CD14-positive monocyte (primary cell): ENCODE results near the gene METTL15. TPM values are rescaled to one million over a fixed set of nuclear protein-coding genes. Genes with fewer than 3 reads are reported as not detected.

Experiments
- DNase-seq, 3 donors: peaks; one replicate each; pipeline ENCODE4 v3.0.0-alpha.2; 2011 to 2022
- H2AFZ ChIP-seq: 2 replicates; pipeline ENCODE4 v1.6.0; 2012; ENCODE audit warnings: mild to moderate bottlenecking, low read depth, low read length, inconsistent platforms; ENCODE audit not compliant: insufficient read depth, poor library complexity, severe bottlenecking
- H3K27ac ChIP-seq, 2 donors: 1 replicate in 1 of 2; 2 replicates in 1 of 2; pipeline ENCODE4 v1.5.1; 2012 to 2013; ENCODE audit warnings: low read length in 2 of 2, control low read depth in 1 of 2, inconsistent platforms in 1 of 2, low read depth in 1 of 2, mild to moderate bottlenecking in 1 of 2
- H3K27me3 ChIP-seq, 2 donors: one replicate each; pipeline versions ENCODE4 v1.6.0 to v1.6.1; 2011 to 2013; ENCODE audit warnings: low read length in 2 of 2; ENCODE audit not compliant: control insufficient read depth in 2 of 2, insufficient read depth in 2 of 2
- H3K36me3 ChIP-seq, 2 donors: replicated peaks in 1 of 2; 1 replicate in 1 of 2; 2 replicates in 1 of 2; pipeline versions ENCODE4 v1.5.1 to v1.6.1; 2012 to 2013; ENCODE audit warnings: low read length in 2 of 2, control low read depth in 1 of 2, inconsistent platforms in 1 of 2, mild to moderate bottlenecking in 1 of 2; ENCODE audit not compliant: insufficient read depth in 2 of 2, control insufficient read depth in 1 of 2
- H3K4me1 ChIP-seq, 2 donors: 1 replicate in 1 of 2; 2 replicates in 1 of 2; pipeline versions ENCODE4 v1.5.1 to v1.6.1; 2012 to 2013; ENCODE audit warnings: low read length in 2 of 2, control low read depth in 1 of 2, inconsistent platforms in 1 of 2, mild to moderate bottlenecking in 1 of 2, moderate library complexity in 1 of 2; ENCODE audit not compliant: insufficient read depth in 2 of 2, control insufficient read depth in 1 of 2
- H3K4me2 ChIP-seq: replicated peaks from 2 replicates; pipeline ENCODE3; 2012; ENCODE audit warnings: low read length, moderate library complexity, mild to moderate bottlenecking; ENCODE audit not compliant: poor library complexity, severe bottlenecking; ENCODE audit errors: extremely low read depth
- H3K4me3 ChIP-seq, 3 experiments: fragments of 200-600 bp in 1 of 3; sonication (generic) in 1 of 3; replicated peaks in 1 of 3; 1 replicate in 2 of 3; 2 replicates in 1 of 3; pipeline ENCODE4 v1.5.1; 2011 to 2013; ENCODE audit warnings: low read length in 3 of 3, mild to moderate bottlenecking in 3 of 3, control low read depth in 2 of 3, low read depth in 2 of 3, inconsistent platforms in 1 of 3, moderate library complexity in 1 of 3
- H3K79me2 ChIP-seq: 2 replicates; pipeline ENCODE4 v1.6.0; 2012; ENCODE audit warnings: mild to moderate bottlenecking, control low read depth, inconsistent platforms, low read length, moderate library complexity; ENCODE audit not compliant: insufficient read depth
- H3K9ac ChIP-seq: 2 replicates; pipeline ENCODE4 v1.6.0; 2017; ENCODE audit warnings: low read length, mild to moderate bottlenecking; ENCODE audit not compliant: insufficient read depth, poor library complexity, severe bottlenecking
- H3K9me3 ChIP-seq, 2 donors: replicated peaks in 1 of 2; 1 replicate in 1 of 2; 2 replicates in 1 of 2; pipeline versions ENCODE4 v1.5.1 to v1.6.1; 2012 to 2013; ENCODE audit warnings: low read length in 2 of 2, control low read depth in 1 of 2; ENCODE audit not compliant: control insufficient read depth in 1 of 2, insufficient read depth in 1 of 2
- H4K20me1 ChIP-seq: 2 replicates; pipeline ENCODE4 v1.6.0; 2012; ENCODE audit warnings: mild to moderate bottlenecking, low read length, control low read depth, moderate library complexity; ENCODE audit not compliant: insufficient read depth
- H3K27ac Mint-ChIP-seq, 7 donors: one replicate each; pipeline ENCODE4 v1.8.0; 2020; ENCODE audit warnings: mild to moderate bottlenecking in 7 of 7, mixed read lengths in 7 of 7, moderate library complexity in 6 of 7, inconsistent platforms in 2 of 7
- H3K27me3 Mint-ChIP-seq, 3 donors: one replicate each; pipeline ENCODE4 v1.8.0; 2021 to 2022; ENCODE audit warnings: low read depth in 3 of 3, mild to moderate bottlenecking in 3 of 3, mixed read lengths in 3 of 3, moderate library complexity in 3 of 3, inconsistent platforms in 1 of 3
- H3K36me3 Mint-ChIP-seq, 2 donors: one replicate each; pipeline ENCODE4 v1.8.0; 2020; ENCODE audit warnings: mixed read lengths in 2 of 2, inconsistent platforms in 1 of 2, mild to moderate bottlenecking in 1 of 2
- H3K4me1 Mint-ChIP-seq: one replicate; pipeline ENCODE4 v1.8.0; 2020; ENCODE audit warnings: mild to moderate bottlenecking, mixed read lengths
- H3K4me3 Mint-ChIP-seq, 2 donors: one replicate each; pipeline ENCODE4 v1.8.0; 2020; ENCODE audit warnings: mild to moderate bottlenecking in 2 of 2, mixed read lengths in 2 of 2, moderate library complexity in 1 of 2
- H3K9me3 Mint-ChIP-seq, 7 donors: one replicate each; pipeline ENCODE4 v1.8.0; 2020 to 2022; ENCODE audit warnings: mixed read lengths in 7 of 7, mild to moderate bottlenecking in 6 of 7, moderate library complexity in 6 of 7, inconsistent platforms in 2 of 7
- CTCF ChIP-seq: fragments of 200-600 bp; IDR thresholded peaks from one replicate; pipeline ENCODE4 v1.8.0; 2022; ENCODE audit warnings: antibody characterized with exemption, mild to moderate bottlenecking
- WGBS: methylation state at CpG from one replicate; pipeline ENCODE4 v1.1.5; 2013; ENCODE audit warnings: missing lambda C conversion rate; ENCODE audit not compliant: insufficient coverage; 5-methylcytosine and 5-hydroxymethylcytosine counted together
- intact Hi-C, 2 donors: fragments of 100-400 bp; cut with micrococcal nuclease; formaldehyde crosslinking; loops; one replicate each; pipeline versions ENCODE4 v1.15.0 to v1.15.1; 2023
- polyA plus RNA-seq, 3 donors: library from polyadenylated mRNA; depleted of rRNA in 1 of 3; unstranded in 2 of 3; stranded (reverse) in 1 of 3; fragments of 300-500 nt in 2 of 3; fragments of >200 nt in 1 of 3; fragmentation: Illumina TruSeq in 2 of 3; gene quantifications; 1 replicate in 2 of 3; 2 replicates in 1 of 3; pipeline ENCODE4 v1.2.3, GENCODE V29; 2012 to 2021

The METTL15 gene
- polyA plus RNA-seq, 3 donors: 2.3 to 2.9 (median 2.6) TPM

DNA sequence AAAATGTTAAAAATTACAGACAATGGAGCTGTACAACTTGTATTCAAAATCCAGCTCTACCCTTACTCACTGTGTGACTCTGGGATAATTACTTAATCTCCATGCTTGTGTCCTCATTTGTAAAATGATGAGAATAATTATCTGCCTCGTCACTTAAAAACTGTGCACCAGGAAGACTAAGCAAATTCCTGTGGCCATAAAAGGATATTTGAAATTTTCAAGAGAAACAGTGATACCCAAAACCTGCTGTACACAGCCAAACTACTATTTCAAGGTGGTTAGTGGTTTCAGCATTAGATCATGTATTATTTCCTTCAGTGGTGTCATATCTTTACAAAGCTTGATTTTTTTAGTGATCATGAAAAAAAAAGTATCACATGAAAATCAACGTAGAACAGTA, 136.9 kb downstream of the METTL15 start:
- no peak overlapping the region for H3K9ac ChIP-seq
- no peak for DNase-seq
- no peak overlapping the region for H3K4me2 ChIP-seq
- no peak overlapping the region for H3K27ac ChIP-seq
- H3K36me3 ChIP-seq: no peaks in the 10 kb centered on the region
- H2AFZ ChIP-seq: no peak overlapping the region
- TF ChIP-seq CTCF: no peak
- Mint-ChIP-seq H3K4me3 (no peak overlapping the region), H3K36me3 (peaks cover 0 to 3% of the 10 kb centered on the region in 2 donors), H3K27me3 (peaks cover 0 to 1% (median 0%) of the 10 kb centered on the region in 3 donors), H3K4me1 (no peaks in the 10 kb centered on the region), H3K9me3 (peaks cover 0 to 7% (median 3%) of the 10 kb centered on the region in 7 donors), H3K27ac (no peak overlapping the region)
- WGBS: no CpG with 5 or more reads among the region's 2 CpGs
- no peaks in the 10 kb centered on the region for H3K79me2 ChIP-seq
- no peaks in the 10 kb centered on the region for H3K4me1 ChIP-seq
- H3K9me3 ChIP-seq: peaks cover 0 to 3% of the 10 kb centered on the region in 2 donors
- H4K20me1 ChIP-seq: no peaks in the 10 kb centered on the region
- H3K4me3 ChIP-seq: no peak overlapping the region
- H3K27me3 ChIP-seq: no peaks in the 10 kb centered on the region
- intact Hi-C loops: no loop called here

GRCh38 chr11:28250192-28250591, 142.0 kb downstream of the METTL15 start:
- no peak overlapping the region for H3K27ac ChIP-seq
- H3K36me3 Mint-ChIP-seq: peaks cover 3 to 6% of the 10 kb centered on the region in 2 donors
- H4K20me1 ChIP-seq: no peaks in the 10 kb centered on the region
- no peaks in the 10 kb centered on the region for H3K4me1 Mint-ChIP-seq
- H3K4me3 Mint-ChIP-seq: no peak overlapping the region
- H3K4me3 ChIP-seq: no peak overlapping the region
- H3K4me1 ChIP-seq: no peaks in the 10 kb centered on the region
- no peak overlapping the region for H3K4me2 ChIP-seq
- no peaks in the 10 kb centered on the region for H3K36me3 ChIP-seq
- H3K9me3 Mint-ChIP-seq: peaks cover 0 to 12% (median 4%) of the 10 kb centered on the region in 7 donors
- no peak overlapping the region for H3K9ac ChIP-seq
- TF ChIP-seq CTCF: no peak
- H3K9me3 ChIP-seq: peaks cover 3 to 4% of the 10 kb centered on the region in 2 donors
- no peaks in the 10 kb centered on the region for H3K79me2 ChIP-seq
- DNase-seq: no peak
- H3K27me3 Mint-ChIP-seq: peaks cover 0 to 1% (median 0%) of the 10 kb centered on the region in 3 donors
- no peak overlapping the region for H2AFZ ChIP-seq
- no peaks in the 10 kb centered on the region for H3K27me3 ChIP-seq
- intact Hi-C loops: no loop called here
- no peak overlapping the region for H3K27ac Mint-ChIP-seq
